ENCODE results near the gene CCDC91. TPM values are rescaled to one million over a fixed set of nuclear protein-coding genes. Genes with fewer than 3 reads are reported as not detected.

Gene CCDC91
- total and polyA plus RNA-seq, 5 experiments from 2014 or later, result 57.7 to 84.6 (median 73.5) TPM

GRCh38 chr12:28569698-28570411 is 379.6 kb downstream of the CCDC91 start:
- POLR2A ChIA-PET, result no interaction called here
- Mint-ChIP-seq H3K4me3 (no peak overlapping the region), H3K9me3 (peaks cover 0 to 11% (median 0%) of the 10 kb centered on the region in 9 donors), H3K36me3 (peaks cover 0 to 11% (median 7%) of the 10 kb centered on the region in 3 donors), H3K27ac (no peak overlapping the region), H3K27me3 (no peaks in the 10 kb centered on the region), H3K4me1 (no peaks in the 10 kb centered on the region)
- ATAC-seq, result no peak
- DNase-seq, result no peak

- DNase-seq (no peak), ATAC-seq (no peak)
- Mint-ChIP-seq H3K4me1 (no peaks in the 10 kb centered on the region), H3K27me3 (no peaks in the 10 kb centered on the region), H3K36me3 (peaks cover 0 to 7% (median 0%) of the 10 kb centered on the region in 3 donors), H3K9me3 (peaks cover 0 to 12% (median 0%) of the 10 kb centered on the region in 9 donors), H3K4me3 (no peak overlapping the region), H3K27ac (peak overlapping the region in 1 of 10 donors; percentile 32)
- POLR2A ChIA-PET, result no interaction called here
These were observed 380.6 kb downstream of the CCDC91 start for GRCh38 chr12:28570811-28571210.

- POLR2A ChIA-PET, result no interaction called here
- no peak overlapping the region for H3K27ac Mint-ChIP-seq
- ATAC-seq (no peak), DNase-seq (no peak)
- no peak overlapping the region for H3K4me3 Mint-ChIP-seq
- no peaks in the 10 kb centered on the region for H3K4me1 Mint-ChIP-seq
- H3K36me3 Mint-ChIP-seq, result peaks cover 0 to 7% (median 0%) of the 10 kb centered on the region in 3 donors
- no peaks in the 10 kb centered on the region for H3K27me3 Mint-ChIP-seq
- peaks cover 0 to 12% (median 0%) of the 10 kb centered on the region in 9 donors for H3K9me3 Mint-ChIP-seq
These were observed 384.7 kb downstream of the CCDC91 start for GRCh38 chr12:28574746-28575592.

- H3K4me1 Mint-ChIP-seq, result no peaks in the 10 kb centered on the region
- H3K27ac Mint-ChIP-seq, result no peak overlapping the region
- H3K27me3 Mint-ChIP-seq, result no peaks in the 10 kb centered on the region
- DNase-seq (no peak), ATAC-seq (no peak)
- H3K4me3 Mint-ChIP-seq, result no peak overlapping the region
- POLR2A ChIA-PET, result no interaction called here
- H3K9me3 Mint-ChIP-seq, result peaks cover 0 to 12% (median 0%) of the 10 kb centered on the region in 9 donors
- H3K36me3 Mint-ChIP-seq, result peaks cover 0 to 5% (median 0%) of the 10 kb centered on the region in 3 donors
These were observed 385.4 kb downstream of the CCDC91 start for GRCh38 chr12:28575593-28576205.

- Mint-ChIP-seq H3K36me3 (peaks cover 0 to 3% (median 0%) of the 10 kb centered on the region in 3 donors), H3K27me3 (no peaks in the 10 kb centered on the region), H3K9me3 (peaks cover 0 to 12% (median 0%) of the 10 kb centered on the region in 9 donors), H3K27ac (no peak overlapping the region), H3K4me1 (peaks cover 0 to 3% (median under 1%) of the 10 kb centered on the region in 4 donors), H3K4me3 (no peak overlapping the region)
- DNase-seq (no peak), ATAC-seq (no peak)
- POLR2A ChIA-PET, result no interaction called here
These were observed 388.1 kb downstream of the CCDC91 start for GRCh38 chr12:28578361-28578760.

- no peak for ATAC-seq
- H3K27me3 Mint-ChIP-seq, result no peaks in the 10 kb centered on the region
- H3K36me3 Mint-ChIP-seq, result peaks cover 0 to 3% (median 0%) of the 10 kb centered on the region in 3 donors
- H3K27ac Mint-ChIP-seq, result no peak overlapping the region
- peaks cover 0 to 5% (median 3%) of the 10 kb centered on the region in 4 donors for H3K4me1 Mint-ChIP-seq
- H3K9me3 Mint-ChIP-seq, result peaks cover 0 to 11% (median 0%) of the 10 kb centered on the region in 9 donors
- no peak for DNase-seq
- POLR2A ChIA-PET, result no interaction called here
- H3K4me3 Mint-ChIP-seq, result no peak overlapping the region
These were observed 388.6 kb downstream of the CCDC91 start for GRCh38 chr12:28578833-28579252.

- H3K27ac Mint-ChIP-seq, result no peak overlapping the region
- peaks cover 0 to 5% (median 0%) of the 10 kb centered on the region in 9 donors for H3K9me3 Mint-ChIP-seq
- ATAC-seq (no peak), DNase-seq (no peak)
- H3K4me1 Mint-ChIP-seq, result peaks cover 0 to 5% (median 3%) of the 10 kb centered on the region in 4 donors
- H3K36me3 Mint-ChIP-seq, result peaks cover 0 to 5% (median 0%) of the 10 kb centered on the region in 3 donors
- H3K4me3 Mint-ChIP-seq, result no peak overlapping the region
- H3K27me3 Mint-ChIP-seq, result no peaks in the 10 kb centered on the region
- POLR2A ChIA-PET, result no interaction called here
These were observed 392.6 kb downstream of the CCDC91 start for GRCh38 chr12:28582672-28583376.

- H3K36me3 Mint-ChIP-seq, result peaks cover 0 to 5% (median 0%) of the 10 kb centered on the region in 3 donors
- H3K27ac Mint-ChIP-seq, result peak overlapping the region in 1 of 10 donors; percentile 46
- H3K4me1 Mint-ChIP-seq, result peaks cover 0 to 5% (median 3%) of the 10 kb centered on the region in 4 donors
- ATAC-seq (no peak), DNase-seq (no peak)
- H3K9me3 Mint-ChIP-seq, result peaks cover 0 to 5% (median 0%) of the 10 kb centered on the region in 9 donors
- H3K4me3 Mint-ChIP-seq, result no peak overlapping the region
- POLR2A ChIA-PET, result no interaction called here
- H3K27me3 Mint-ChIP-seq, result peaks cover 0 to 4% (median 0%) of the 10 kb centered on the region in 5 donors
These were observed 393.5 kb downstream of the CCDC91 start for GRCh38 chr12:28583701-28584261.

GRCh38 chr12:28585146-28585545 is 394.9 kb downstream of the CCDC91 start:
- peaks cover 0 to 10% (median 0%) of the 10 kb centered on the region in 3 donors for H3K36me3 Mint-ChIP-seq
- ATAC-seq (no peak), DNase-seq (no peak)
- peaks cover 0 to 4% (median 0%) of the 10 kb centered on the region in 5 donors for H3K27me3 Mint-ChIP-seq
- peaks cover 0 to 9% (median 0%) of the 10 kb centered on the region in 9 donors for H3K9me3 Mint-ChIP-seq
- H3K27ac Mint-ChIP-seq, result no peak overlapping the region
- POLR2A ChIA-PET, result no interaction called here
- H3K4me1 Mint-ChIP-seq, result peaks cover 0 to 5% (median 3%) of the 10 kb centered on the region in 4 donors
- no peak overlapping the region for H3K4me3 Mint-ChIP-seq

- POLR2A ChIA-PET, result no interaction called here
- DNase-seq (no peak), ATAC-seq (no peak)
- Mint-ChIP-seq H3K9me3 (peaks cover 0 to 19% (median 7%) of the 10 kb centered on the region in 9 donors), H3K4me3 (no peak overlapping the region), H3K4me1 (peaks cover 0 to 5% (median 3%) of the 10 kb centered on the region in 4 donors), H3K27me3 (peaks cover 0 to 4% (median 0%) of the 10 kb centered on the region in 5 donors), H3K36me3 (peaks cover 0 to 23% (median 2%) of the 10 kb centered on the region in 3 donors), H3K27ac (no peak overlapping the region)
These were observed 396.2 kb downstream of the CCDC91 start for GRCh38 chr12:28586481-28586880.

- H3K4me1 Mint-ChIP-seq, result no peaks in the 10 kb centered on the region
These were observed 401.6 kb downstream of the CCDC91 start for GRCh38 chr12:28591831-28592230.

More at GRCh38 chr12:28591831-28592230, 401.6 kb downstream of the CCDC91 start:
- no peak for DNase-seq
- Mint-ChIP-seq H3K27me3 (peaks cover 0 to 4% (median 2%) of the 10 kb centered on the region in 5 donors), H3K27ac (no peak overlapping the region), H3K4me3 (no peak overlapping the region), H3K9me3 (peaks cover 8 to 48% (median 25%) of the 10 kb centered on the region in 9 donors), H3K36me3 (peaks cover 0 to 36% (median 4%) of the 10 kb centered on the region in 3 donors)
- no peak for ATAC-seq
- POLR2A ChIA-PET, result no interaction called here
